HL-60/S4 (cell line): ENCODE results near the gene KRT6A.

Experiments
- in situ Hi-C: fragments of 300-500 bp; cut with MboI; formaldehyde crosslinking; loops from 2 replicates; pipeline ENCODE4 v1.14.3; 2022; ENCODE audit warnings: low sequenced_read_pairs

Gene KRT6A

DNA sequence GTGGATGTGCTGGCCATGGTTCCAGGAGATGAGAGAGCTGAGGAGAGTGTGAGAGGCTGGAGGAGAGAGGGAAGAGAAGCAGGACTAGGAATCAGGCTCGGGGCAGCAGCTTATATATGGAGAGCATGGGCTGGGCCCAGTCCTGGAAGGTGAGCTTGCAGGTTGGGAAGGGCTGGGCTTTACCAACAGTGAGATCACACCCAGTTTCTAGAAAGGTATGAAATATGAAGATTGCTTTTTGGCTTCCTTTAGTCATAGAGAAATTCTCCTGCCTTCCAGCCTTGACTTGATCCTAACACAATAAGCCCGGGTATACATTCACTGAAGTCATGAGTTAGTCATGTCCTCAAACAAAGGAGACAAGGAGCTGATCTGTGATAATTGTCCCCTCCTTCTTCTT lies at the start of gene KRT6A:
Gene KRT6A, minus strand, starts transcription at position 86 of the 400 bp plus-strand sequence. Its CDS starts 69 bp downstream, at position 17.
- in situ Hi-C loops: no loop called here

DNA sequence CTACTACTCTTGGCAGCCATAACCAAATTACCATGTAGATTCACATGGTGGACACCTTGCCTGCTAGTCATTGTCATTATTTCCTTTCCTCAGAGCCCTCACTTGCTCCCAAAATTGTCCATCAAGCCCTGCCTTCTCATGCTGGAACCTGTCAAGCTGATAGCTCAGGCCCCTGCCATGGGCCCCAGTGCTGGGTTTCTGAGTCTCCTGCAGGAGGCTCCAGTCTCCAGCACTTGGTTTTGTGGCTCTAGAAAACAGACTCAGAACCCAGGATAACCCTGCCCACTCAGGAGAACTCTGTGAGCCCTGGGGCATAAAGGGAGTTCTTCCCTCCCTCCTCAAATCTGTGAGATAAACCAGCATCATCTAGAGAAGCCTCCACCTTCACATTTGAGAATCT lies 49.1 kb upstream of the KRT6A start:
- in situ Hi-C loops: loop anchor here (25.0 kb wide), 1 partner anchor 405 kb away; no protein-coding TSS in a partner anchor

DNA sequence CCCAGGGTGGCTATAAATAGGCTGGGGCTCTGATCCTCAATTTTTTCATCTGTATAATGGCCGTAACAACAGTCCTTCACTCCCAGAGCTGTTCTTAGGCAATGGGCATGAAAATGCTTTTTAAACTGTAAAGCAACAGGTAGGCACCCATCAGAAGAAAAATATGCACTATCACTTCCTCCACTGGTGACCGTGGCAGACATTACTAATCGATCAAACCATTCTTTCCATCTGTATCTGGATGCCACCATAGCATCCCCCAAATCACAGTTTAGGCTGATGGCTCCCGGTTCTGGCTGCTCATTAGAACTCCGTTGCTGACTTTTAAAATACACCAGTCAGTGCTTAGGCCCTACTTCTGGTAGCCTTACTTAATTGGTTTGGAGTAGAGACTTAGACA lies 48.7 kb upstream of the KRT6A start:
- in situ Hi-C loops: loop anchor here (25.0 kb wide), 1 partner anchor 404 kb away; no protein-coding TSS in a partner anchor

DNA sequence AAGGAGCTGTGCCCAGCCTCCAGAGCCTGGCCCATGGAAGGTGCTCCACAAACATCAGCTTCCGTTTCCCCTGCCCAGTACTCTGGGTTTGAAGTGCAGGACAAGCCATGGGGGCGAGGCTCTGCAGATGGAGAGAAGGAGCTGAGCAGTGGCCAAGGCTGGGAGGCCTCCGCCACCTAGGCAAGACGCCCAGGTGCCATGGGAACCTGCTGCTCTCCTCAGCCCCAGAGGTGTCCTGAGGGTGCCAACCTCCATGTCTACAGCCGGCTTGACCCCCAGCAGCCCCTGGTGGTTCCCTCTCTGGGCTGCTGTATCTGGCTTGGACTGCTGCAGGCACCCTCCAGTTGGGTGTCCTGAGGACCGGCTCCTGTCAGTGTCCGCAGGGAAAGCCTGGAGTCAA lies 47.5 kb upstream of the KRT6A start:
- in situ Hi-C loops: loop anchor here (25.0 kb wide), 1 partner anchor 403 kb away; no protein-coding TSS in a partner anchor

DNA sequence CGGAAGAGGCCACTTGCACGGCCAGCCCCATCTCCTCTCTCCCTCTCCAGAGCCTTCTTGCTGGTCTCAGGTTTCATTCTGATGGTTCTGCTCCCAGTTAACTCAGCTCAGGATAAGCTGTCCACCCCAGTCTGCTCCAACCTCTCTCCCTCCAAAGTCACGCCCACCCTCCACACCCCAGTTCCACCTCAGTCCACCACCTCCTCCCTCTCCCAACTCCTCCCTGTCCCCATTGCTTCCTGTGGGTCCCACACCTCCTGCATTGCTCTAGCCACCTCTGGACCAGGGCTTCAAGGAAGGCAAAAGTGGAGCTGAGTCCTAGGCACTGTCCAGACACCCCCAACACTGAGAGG lies 46.7 kb upstream of the KRT6A start:
- in situ Hi-C loops: loop anchor here (25.0 kb wide), 1 partner anchor 402 kb away; no protein-coding TSS in a partner anchor

DNA sequence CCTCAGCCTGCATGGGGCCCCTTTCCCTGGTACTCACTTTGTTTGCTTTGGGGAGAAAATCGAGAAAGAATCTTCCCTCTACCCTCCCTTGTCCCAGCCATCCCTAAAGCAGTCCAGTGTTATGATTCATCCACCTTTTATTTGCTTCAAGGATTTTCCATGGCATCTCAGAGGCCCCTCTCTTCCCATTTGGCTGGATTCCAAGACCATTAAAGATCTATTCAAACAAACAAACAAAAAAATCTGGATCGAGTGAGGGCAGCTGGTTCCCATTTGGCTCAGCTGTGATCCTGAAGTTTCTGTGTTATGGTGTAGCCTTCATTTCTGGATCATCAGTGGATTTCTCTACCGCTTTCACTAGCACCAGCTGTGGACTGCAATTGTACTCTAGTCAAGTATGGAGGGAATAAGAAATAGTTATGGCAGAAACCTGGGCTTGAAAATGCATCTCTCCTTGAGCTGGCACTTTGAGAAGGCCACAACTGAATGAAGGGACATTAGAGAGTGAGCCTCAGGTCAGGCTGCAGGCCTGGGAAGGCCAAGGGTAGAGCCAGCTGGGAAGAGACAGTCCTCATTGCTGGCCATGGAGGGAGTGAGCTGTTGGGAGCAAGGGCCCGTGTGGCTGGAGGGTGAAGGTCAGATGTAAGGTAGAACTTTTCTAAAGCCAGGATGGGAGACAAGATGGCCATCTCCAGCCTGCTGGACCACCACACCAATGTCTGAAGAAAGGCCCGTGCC lies 46.2 kb upstream of the KRT6A start:
- in situ Hi-C loops: loop anchor here (25.0 kb wide), 1 partner anchor 402 kb away; no protein-coding TSS in a partner anchor

DNA sequence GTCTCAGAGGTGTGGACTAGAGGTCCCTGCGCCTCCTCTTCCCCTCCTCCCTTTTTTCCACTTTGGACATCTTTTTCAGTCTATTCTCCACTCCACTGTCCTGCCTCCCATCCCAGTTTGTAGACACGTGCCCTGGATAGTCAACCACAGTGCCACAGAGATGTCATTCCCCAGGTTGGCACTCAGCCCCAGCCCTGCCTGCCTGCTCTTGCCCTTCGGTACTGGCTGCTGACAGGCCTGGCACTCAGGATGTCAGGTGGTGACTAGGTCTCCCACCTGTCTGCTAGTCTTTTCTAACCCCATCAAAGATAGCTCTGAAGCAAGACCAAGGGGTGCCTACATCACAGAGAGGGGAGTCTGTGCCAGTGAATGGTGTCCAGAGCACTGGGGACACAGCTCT lies 44.0 kb upstream of the KRT6A start:
- in situ Hi-C loops: loop anchor here (25.0 kb wide), 1 partner anchor 400 kb away; no protein-coding TSS in a partner anchor

DNA sequence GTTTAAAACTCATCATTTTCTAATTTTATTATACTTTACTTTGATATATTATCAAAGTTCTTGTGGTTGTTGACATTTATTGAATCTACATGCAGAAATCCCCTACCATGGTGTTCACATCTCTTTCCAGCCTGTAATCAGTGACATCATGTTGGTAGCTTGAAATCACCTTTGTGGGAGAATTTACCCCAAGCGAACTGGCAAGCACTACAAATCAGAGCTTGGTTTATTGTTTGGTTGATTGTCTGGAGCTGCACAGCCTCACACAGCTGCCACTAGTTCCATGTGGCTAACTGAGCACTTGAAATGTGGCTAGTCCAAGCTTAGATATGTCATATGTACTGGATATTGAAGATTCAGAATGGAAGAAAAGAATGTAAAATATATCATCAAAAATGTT lies 42.5 kb upstream of the KRT6A start:
- in situ Hi-C loops: loop anchor here (25.0 kb wide), 1 partner anchor 398 kb away; no protein-coding TSS in a partner anchor

DNA sequence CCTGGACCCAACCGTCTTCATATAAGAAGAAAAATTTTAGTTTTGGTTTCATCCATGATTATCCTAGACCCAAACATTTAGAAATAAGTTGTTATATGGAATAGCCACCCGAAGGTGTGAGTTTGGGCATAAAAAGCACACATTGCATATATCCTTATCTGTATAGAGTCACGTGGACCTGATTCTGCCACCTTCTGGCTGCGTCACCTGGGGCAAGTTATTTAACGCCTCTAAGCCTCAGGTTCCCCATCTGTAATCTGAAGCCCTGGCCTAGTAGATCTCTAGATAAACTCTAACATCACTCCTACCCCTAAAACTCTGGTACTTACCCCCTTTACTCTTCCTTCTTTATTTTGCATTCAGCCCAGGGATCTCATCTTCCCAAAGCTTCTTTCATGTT lies 41.4 kb upstream of the KRT6A start:
- in situ Hi-C loops: loop anchor here (25.0 kb wide), 1 partner anchor 397 kb away; no protein-coding TSS in a partner anchor

DNA sequence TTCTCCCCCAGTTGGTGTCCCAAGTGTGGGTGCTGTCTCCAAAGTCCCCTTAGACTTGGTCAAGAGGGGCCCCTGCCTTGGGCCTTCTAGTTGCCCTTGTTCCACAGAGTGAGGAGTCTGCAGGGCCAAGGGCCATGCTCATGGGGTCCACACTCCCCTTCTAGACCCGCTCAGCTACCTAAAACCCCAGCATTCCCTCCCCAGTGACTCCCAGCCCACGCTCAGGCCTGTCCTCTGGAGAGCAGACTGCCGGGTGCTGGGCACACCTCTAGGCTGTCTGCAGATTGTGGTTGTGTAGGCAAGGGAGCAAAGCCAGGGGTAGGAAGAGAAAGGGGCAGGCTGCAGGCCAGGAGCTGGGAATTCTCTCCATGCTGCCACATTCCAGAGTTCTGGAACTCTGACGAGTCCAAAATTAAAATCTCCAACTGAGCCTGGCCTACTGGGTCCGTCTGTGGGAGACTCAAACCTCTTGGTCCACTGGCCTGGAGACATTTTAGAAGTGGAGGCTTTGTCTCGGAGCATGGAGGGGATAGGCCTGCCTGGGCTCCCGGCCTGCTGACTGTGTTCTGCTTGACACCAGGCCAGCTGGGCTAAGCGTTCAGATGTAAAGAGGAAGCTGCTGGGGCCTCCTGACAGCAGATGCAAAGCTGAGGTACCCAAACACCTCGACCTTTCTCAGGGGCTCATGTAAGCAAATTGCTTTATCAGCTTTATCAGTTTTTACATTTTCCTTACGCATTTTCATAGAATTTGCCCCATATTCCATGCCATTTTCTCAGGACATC lies 40.8 kb upstream of the KRT6A start:
- in situ Hi-C loops: loop anchor here (25.0 kb wide), 1 partner anchor 397 kb away; no protein-coding TSS in a partner anchor

DNA sequence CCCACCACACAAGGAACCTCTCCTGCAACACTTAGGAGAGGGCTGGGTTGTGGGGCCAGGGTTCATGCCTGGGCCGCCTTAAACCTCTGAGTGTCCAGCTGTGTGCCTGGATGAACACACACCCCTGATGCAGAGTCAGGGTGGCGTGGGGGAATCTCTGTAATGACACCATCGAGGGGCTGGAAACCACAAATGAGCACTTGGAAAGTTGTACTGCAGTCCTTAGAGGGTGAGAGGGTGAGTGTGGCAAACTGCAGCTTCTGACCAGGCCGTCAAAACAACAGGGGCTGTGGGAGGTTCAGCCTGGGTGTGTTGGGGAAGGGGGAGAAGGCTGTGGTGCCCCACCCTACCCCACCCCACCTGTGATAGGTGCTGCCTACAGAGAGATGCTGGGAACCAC lies 39.6 kb upstream of the KRT6A start:
- in situ Hi-C loops: loop anchor here (25.0 kb wide), 1 partner anchor 395 kb away; no protein-coding TSS in a partner anchor

DNA sequence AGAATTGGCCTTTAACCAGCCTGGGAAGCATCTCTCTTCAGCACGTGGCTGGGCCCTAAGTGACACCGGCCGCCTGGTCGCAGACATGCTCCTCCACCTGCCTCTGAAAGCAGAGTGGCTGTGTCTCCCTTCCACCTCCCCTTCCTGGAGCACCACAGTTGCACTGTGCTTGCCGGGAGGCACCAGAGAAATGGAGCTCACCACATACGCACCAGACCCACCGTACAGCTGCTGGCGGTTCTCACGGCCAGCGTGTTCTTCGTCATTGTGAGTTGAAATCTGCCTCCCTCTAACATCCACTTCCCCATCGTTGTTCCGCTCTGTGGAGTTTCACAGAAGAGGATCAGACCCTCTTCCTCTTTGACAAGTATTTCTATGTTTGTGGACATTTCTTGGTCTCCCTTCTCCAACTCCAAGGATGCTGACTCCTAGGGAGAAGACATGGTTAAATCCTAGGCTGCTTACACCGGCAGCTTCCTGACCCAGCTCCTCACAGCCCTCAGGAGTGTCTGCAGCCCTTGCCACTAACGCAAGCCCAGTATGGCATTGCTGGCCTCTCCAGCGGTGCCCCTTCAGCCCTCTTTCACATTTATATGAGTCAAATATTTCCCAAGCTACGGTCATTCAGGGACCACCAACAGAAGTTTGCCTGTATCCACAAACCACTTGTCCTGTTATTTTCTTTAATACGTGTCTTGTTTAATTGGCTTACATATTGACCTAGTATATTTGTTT lies 38.7 kb upstream of the KRT6A start:
- in situ Hi-C loops: loop anchor here (25.0 kb wide), 1 partner anchor 394 kb away; no protein-coding TSS in a partner anchor

DNA sequence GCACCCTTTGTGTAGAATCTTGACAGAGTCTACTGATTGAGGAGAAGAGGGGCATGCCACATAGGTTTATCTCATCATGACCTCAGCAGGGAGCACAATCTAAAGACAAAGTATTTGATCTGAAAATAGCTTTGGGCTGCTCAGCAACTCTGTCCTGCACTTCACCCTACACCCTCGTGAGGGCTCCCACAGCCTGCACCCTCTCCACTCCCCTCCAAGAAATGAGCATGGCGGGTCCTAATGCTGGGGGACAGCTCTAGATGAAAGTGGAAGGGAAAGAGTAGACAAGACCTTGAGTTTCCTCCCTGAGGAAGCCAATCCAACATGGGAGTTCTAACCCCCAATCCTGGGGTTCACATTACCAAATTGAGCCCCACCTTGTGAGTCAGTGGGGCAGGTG lies 37.8 kb upstream of the KRT6A start:
- in situ Hi-C loops: loop anchor here (25.0 kb wide), 1 partner anchor 394 kb away; no protein-coding TSS in a partner anchor

DNA sequence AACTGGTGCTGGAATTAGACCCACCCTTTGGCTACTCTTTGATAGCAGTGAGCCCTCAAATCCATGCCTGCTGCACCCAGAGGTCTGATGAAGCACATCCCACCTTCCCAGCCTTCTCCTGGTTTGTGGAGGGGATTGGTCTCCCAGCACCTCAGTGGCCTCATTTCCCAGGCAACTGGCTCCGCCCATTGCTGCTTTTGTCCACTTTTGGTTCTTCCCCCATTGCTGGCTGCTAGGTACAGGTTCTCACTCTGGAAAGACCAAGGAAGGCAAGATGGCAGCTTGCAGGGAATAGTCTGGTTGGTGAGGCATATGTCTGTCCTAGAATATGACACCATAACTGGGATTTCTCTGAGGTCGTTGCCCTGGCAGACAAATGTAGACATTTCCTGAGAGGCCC lies 37.3 kb upstream of the KRT6A start:
- in situ Hi-C loops: loop anchor here (25.0 kb wide), 1 partner anchor 393 kb away; no protein-coding TSS in a partner anchor

DNA sequence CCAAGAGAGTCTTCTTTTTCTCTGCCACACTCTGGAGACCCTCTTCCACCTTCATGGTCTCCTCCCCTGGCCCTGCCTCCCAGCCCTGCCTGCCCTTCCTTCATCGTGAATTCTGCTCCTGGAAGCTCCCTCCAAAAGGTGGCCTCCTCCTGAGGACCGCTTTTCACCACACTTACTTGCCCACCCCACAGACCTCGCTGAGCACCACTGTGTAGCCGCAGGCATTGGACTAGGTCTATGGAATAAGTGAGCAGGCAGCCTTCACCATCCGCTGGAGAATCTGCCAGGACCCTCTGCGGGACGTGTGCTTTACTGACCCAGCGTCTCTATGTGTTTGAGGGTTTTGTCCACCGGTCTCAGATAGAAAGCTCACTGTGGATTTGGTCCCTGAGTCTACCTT lies 36.8 kb upstream of the KRT6A start:
- in situ Hi-C loops: loop anchor here (25.0 kb wide), 1 partner anchor 393 kb away; no protein-coding TSS in a partner anchor

DNA sequence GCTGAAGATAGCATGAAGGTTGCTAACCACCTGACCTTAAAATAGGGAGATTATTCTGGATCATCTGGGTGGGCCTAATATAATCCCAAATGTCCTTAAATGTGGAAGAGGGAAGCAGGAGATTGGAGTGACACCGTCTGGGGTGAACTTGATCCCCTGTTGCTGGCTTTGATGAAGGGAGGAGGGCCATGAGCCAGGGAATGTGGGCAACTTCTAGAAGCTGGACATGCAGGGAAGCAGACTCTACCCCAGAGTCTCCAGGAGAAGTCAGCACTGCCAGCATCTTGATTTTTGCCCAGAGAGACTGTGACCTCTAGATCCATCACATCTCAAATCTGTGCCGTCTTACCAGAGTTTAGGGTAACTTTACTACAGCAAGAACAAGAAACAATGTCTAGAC lies 36.4 kb upstream of the KRT6A start:
- in situ Hi-C loops: loop anchor here (25.0 kb wide), 1 partner anchor 392 kb away; no protein-coding TSS in a partner anchor

DNA sequence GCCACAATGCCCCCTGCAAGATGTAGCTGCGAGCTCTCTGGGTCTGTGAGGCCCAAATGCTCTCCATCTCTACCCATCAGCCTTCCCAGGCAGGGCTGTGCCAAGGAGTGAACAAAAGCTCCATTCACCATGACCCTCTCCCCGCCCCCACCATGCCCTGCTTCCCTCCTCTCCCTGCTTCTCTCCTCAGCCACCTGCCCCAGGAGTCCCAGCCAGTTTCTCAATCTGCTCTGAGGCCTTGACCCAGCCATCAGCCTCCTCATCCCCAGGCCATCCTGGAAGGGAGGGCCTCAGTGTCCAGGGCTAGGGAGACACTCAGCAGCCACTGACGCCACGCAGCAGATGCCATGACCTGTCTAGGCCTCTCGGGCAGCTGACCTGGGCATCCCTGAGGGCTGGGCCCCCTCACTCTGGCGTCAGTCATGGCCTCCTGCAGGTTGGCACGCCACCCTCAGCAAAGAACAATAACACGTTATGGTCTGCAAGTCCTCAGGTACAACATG lies 35.6 kb upstream of the KRT6A start:
- in situ Hi-C loops: loop anchor here (25.0 kb wide), 1 partner anchor 391 kb away; no protein-coding TSS in a partner anchor

DNA sequence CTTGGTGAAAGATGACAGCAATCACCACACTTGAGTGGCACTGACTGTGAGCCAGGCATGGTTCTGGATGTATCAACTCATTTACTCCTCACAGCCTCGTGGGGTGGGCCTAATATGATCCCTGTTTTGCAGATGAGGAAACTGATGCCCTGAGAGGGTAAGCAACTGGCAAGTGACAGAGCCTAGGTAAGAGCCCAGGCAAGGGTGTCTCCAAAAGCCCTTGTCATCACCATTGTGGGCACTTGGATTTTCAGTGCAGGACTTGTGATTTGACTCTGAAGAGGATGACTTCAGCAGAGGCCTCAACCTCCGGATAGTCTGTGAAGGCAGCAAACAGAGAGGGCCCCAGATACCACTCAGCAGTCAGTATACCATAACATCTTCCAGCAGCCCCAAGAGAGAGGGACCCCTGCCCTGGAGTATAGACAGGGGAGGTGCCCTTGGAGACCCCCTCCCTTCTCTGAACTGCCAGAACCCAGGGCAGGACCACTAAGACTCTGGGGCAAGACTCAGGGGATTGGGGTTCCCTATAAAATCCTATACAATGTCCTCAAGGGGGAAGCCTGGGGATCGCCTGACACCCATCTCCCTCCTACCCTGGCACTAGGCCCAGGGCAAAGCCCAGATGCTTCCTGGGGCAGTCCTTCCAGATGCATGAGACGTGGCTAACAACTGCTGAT lies 34.2 kb upstream of the KRT6A start:
- in situ Hi-C loops: loop anchor here (25.0 kb wide), 1 partner anchor 390 kb away; no protein-coding TSS in a partner anchor

DNA sequence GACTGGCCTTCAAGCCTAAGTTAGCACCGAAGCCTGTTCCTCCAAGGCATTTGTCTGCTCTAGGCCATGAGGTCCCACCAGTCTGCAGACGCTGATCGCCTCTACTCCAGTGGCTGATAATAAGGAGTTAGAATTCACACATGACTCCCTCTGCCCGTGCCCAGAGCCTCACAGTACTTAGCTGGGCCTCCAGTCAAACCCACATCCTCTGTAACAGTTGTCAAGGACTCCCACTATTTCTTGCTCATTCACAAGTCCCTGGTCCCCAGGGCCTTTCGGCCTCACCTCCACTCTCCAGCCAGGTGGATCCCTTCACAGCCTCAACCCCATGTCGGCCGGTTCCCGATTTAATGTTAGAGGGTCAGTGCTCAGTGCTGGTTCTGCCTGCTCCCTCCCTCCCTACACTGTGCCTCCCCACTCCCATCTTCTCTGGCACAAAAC lies 33.5 kb upstream of the KRT6A start:
- in situ Hi-C loops: loop anchor here (25.0 kb wide), 1 partner anchor 389 kb away; no protein-coding TSS in a partner anchor
